Frontal cortex (tissue), 4 donors: ENCODE results near the gene TNS2. TPM values are rescaled to one million over a fixed set of nuclear protein-coding genes. Genes with fewer than 3 reads are reported as not detected.
"Not testable (repeated sequence)": the region's sequence is repeated elsewhere in the genome, so short reads cannot be mapped to it uniquely, and the experiment has no call there.

Experiments used
- DNase-seq, 2 donors: peaks; one replicate each; pipeline ENCODE4 v3.0.0; 2012; ENCODE audit warnings: low spot score in 2 of 2
- FAIRE-seq: peaks from 2 replicates; lab custom pipeline; 2012; peaks lifted over from hg19 to GRCh38; lab: Jason Lieb, UNC
- small RNA-seq: library from RNA; depleted of rRNA; stranded (forward); fragments of <200 nt; gene quantifications from one replicate; pipeline ENCODE3, GENCODE V24; 2014
- total RNA-seq: library from RNA; depleted of rRNA; stranded (reverse); fragments of >200 nt; gene quantifications from one replicate; pipeline ENCODE4 v1.2.3, GENCODE V29; 2014
- donor health status: control.
- donor health status: control.
- donor health status: control.

The TNS2 gene
- total RNA-seq, 1 donor from 2014 or later, result 11.4 TPM

- DNase-seq (no peak), FAIRE-seq (no peak)
Observed at GRCh38 chr12:53101931-53102781, 52.3 kb downstream of the TNS2 start.

DNA sequence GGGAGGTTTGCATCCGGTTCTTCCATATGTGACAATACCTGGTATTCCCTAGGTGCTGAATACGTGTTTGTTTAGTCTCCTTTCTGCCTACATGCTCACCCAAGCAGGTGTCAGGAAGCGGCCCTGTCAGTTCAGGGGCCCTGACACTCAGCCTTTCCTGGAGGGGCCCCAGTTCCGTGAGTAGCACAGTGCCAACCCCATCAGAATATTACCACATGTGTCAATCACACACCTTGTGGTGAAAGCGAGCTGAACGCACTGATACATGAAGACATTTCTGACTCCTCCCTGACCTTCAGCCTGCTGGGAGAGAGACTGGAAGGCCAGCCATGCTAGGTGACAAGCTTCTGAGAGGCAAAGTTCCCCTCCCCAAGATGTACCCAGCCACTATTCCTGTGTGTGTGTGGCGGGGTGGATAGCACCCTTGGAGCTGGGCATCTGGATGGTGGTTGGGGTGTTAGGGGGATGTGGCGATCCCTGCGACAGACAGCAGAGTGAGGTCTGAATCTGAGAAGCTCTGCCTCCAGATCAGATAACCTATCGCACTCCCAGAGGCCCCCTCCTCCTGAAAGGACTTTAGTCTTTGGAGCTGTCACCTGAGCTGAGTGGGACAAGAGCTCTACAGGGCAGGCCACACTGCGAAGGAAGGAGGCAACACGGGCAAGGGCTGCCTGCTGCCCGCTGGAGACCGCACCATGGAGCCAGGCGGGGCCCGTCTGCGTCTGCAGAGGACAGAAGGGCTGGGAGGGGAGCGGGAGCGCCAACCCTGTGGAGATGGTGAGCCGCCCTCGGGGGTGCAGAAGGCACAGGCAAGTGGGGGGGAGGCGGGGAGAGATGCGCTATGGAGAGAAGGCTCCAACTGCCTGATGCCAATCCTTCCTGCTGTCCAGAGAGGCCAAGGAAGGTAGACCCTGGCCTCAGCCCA, 53.3 kb downstream of the TNS2 start, which contains the start of gene SOAT2:
TSS of gene SOAT2 (plus strand) at position 604 of the 925 bp plus-strand sequence. CDS start at position 696, 92 bp downstream.
- DNase-seq (no peak), FAIRE-seq (no peak)

DNA sequence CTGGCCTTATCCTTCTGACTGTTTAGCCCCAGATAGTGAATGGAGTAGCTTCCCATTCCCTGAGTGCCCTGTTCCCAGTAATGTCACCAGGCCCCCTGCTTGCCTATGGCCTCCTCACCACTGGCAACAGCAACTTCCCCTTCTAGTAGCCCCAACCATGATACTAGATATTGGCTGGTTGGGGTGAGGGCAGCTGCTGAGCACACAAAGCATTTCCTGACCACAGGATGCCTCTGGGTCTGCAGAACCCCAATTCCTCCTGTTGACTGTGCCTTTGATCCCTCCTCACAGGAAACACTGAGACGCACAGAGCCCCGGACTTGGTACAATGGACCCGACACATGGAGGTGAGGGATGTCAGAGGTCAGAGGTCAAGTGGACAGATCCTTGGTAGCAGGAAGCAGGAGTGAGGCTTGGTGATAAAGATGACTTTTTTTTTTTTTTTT, 54.0 kb downstream of the TNS2 start:
- DNase-seq, result no peak
- FAIRE-seq, result no peak

- DNase-seq (no peak), FAIRE-seq (no peak)
Observed at GRCh38 chr12:53105256-53105655, 55.4 kb downstream of the TNS2 start.

DNA sequence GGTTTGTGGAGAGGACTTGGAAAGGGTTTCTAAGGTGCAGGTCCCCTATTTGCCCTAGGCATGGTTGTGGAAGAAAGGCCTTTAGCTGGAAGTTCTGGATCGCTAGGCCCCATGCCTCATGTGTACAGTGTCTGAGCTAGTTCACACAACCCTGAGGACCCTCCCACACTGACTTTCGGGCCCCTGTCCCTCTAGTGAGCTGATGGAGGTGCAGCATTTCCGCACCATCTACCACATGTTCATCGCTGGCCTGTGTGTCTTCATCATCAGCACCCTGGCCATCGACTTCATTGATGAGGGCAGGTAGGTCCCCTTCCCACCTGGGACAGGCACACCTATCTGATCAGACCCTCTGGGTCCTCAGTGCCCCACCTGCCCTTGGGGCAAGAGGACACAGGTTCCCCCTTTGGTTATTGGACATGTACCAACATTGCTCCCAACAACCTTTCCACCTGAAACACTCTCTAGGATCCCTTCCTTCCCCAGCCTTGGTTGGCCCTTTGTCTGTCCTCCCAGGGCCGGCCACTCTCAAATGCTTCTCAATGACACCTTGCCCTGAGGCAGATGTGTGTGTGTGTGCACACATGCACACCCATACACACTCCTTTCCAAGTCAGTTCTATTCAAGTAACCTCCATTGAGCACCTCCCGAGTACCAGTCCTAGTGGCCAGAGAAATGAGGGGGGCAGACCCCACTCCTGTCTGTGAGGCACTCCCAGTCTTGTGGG, 56.0 kb downstream of the TNS2 start:
- no peak for DNase-seq

GRCh38 chr12:53107122-53107521, 57.3 kb downstream of the TNS2 start:
- FAIRE-seq, result no peak

More for the DNA sequence above, 56.0 kb downstream of the TNS2 start:
- no peak for FAIRE-seq

GRCh38 chr12:53112431-53112830, 62.6 kb downstream of the TNS2 start:
- DNase-seq, FAIRE-seq: not testable (repeated sequence)

More at GRCh38 chr12:53107122-53107521, 57.3 kb downstream of the TNS2 start:
- DNase-seq, result no peak

DNA sequence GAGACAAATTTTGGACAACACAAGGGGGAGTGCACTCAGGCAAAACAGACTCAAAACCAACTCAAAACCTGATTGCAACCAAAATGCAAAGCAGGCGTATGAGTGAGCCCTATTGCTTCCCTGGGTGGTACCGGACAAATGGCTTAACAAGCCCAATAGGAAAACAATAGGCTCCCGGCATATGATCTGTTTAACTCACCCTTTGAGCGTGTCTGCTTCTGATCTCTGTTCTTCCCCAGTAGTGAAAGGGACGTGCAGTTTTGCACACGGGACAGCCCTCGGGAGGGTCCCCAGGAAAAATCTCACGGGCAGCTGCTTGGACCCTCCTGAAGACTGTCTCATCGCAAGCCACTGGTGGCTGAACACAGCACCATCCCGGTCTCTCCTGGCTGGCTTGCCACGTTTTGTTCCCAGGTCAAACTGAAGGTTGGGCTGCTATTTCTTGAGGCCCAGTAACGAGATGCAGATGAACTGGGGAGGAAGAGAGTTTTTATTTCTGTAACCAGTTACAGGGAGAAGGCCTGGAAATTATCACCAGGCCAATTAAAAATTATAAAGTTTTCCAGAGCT, 63.4 kb downstream of the TNS2 start:
- DNase-seq, result no peak
- no peak for FAIRE-seq

GRCh38 chr12:53113951-53114350, 64.1 kb downstream of the TNS2 start:
- FAIRE-seq (no peak), DNase-seq (no peak)

Small RNA genes lying within 50 kb of the gene (small RNA-seq; reads per million reads assigned to genes)
- not detected for gene MIR6757

Other genes starting within 250 kb of the TNS2 start
- not detected for gene KRT4, start 235.9 kb upstream of the TNS2 start, total RNA-seq
- gene KRT79, start 215.8 kb upstream of the TNS2 start, total RNA-seq, result not detected
- not detected for gene KRT78, start 201.1 kb upstream of the TNS2 start, total RNA-seq
- gene KRT8, start 145.0 kb upstream of the TNS2 start, total RNA-seq, result not detected
- gene KRT18, start 100.9 kb upstream of the TNS2 start, total RNA-seq, result 2.4 TPM
- gene EIF4B, start 43.6 kb upstream of the TNS2 start, total RNA-seq, result 1,330 TPM
- 22.4 TPM for gene SPRYD3, start 29.3 kb downstream of the TNS2 start, total RNA-seq
- 9.0 TPM for gene IGFBP6, start 47.6 kb downstream of the TNS2 start, total RNA-seq
- under 0.01 TPM for gene SOAT2, start 53.4 kb downstream of the TNS2 start, total RNA-seq
- 17.1 TPM for gene ZNF740, start 130.7 kb downstream of the TNS2 start, total RNA-seq
- gene CSAD, start 130.9 kb downstream of the TNS2 start, total RNA-seq, result 11.8 TPM
- gene ITGB7, start 157.2 kb downstream of the TNS2 start, total RNA-seq, result not detected
- gene RARG, start 182.1 kb downstream of the TNS2 start, total RNA-seq, result 1.6 TPM
- gene ESPL1, start 218.2 kb downstream of the TNS2 start, total RNA-seq, result 1.2 TPM
- gene PFDN5, start 245.5 kb downstream of the TNS2 start, total RNA-seq, result 538 TPM
- 45.7 TPM for gene MYG1, start 249.6 kb downstream of the TNS2 start, total RNA-seq